Measurements from ENCODE around the gene ENO1. TPM values are rescaled to one million over a fixed set of nuclear protein-coding genes. Genes with fewer than 3 reads are reported as not detected.

The ENO1 gene
- total RNA-seq, 2 donors from 2014 or later = 1,263 to 1,351 TPM

DNA sequence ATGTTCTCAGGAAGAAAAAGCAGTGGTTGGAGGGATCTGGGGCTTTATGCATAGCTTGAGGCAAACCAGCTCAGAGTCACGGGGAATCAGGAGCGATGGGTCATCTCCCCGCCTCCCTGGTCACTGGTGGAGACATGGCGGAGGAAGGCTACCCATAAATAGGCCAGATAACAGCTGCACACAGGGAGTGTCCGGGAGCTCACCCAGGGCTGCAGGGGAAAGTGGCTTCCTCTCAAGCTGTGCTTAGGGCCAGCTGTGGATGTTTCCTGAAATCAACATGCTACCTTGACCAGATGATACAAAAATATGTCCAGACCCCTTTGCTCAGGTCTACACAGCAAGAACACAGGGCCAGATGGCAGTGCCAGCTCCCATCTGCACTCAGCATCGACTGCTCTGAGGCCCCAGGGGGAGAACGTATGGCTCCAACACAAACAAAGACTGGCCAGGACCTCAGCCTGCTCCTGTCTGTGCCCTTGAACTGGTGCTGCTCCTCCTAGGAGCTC, 33.9 kb downstream of the ENO1 start:
- TF ChIP-seq, protein P1, sequence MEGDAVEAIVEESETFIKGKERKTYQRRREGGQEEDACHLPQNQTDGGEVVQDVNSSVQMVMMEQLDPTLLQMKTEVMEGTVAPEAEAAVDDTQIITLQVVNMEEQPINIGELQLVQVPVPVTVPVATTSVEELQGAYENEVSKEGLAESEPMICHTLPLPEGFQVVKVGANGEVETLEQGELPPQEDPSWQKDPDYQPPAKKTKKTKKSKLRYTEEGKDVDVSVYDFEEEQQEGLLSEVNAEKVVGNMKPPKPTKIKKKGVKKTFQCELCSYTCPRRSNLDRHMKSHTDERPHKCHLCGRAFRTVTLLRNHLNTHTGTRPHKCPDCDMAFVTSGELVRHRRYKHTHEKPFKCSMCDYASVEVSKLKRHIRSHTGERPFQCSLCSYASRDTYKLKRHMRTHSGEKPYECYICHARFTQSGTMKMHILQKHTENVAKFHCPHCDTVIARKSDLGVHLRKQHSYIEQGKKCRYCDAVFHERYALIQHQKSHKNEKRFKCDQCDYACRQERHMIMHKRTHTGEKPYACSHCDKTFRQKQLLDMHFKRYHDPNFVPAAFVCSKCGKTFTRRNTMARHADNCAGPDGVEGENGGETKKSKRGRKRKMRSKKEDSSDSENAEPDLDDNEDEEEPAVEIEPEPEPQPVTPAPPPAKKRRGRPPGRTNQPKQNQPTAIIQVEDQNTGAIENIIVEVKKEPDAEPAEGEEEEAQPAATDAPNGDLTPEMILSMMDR (conservative IDR thresholded peaks at IDR 0.05) = no peak
- H3K9me3 Mint-ChIP-seq = peaks cover 18% of the 10 kb centered on the region
- H3K9me3 ChIP-seq (ENCODE audit: control insufficient read depth, low read length) = peaks cover 7% of the 10 kb centered on the region
- no peak overlapping the region for H3K27ac Mint-ChIP-seq
- no peaks in the 10 kb centered on the region for H3K36me3 Mint-ChIP-seq (ENCODE audit: low read depth)
- no peak overlapping the region for H3K4me3 ChIP-seq (ENCODE audit: low read length)
- H3K4me1 ChIP-seq (ENCODE audit: control insufficient read depth, insufficient read depth, low read length) = no peaks in the 10 kb centered on the region
- no peak overlapping the region for H3K9ac ChIP-seq (ENCODE audit: extremely low read depth, low read length, poor library complexity, severe bottlenecking)
- no peaks in the 10 kb centered on the region for H3K27me3 ChIP-seq (ENCODE audit: control insufficient read depth, insufficient read depth, low read length, poor library complexity, severe bottlenecking)
- H3K4me3 Mint-ChIP-seq = no peak overlapping the region
- H3K36me3 ChIP-seq (ENCODE audit: control insufficient read depth, insufficient read depth, low read length) = no peaks in the 10 kb centered on the region
- DNase-seq = no peak
- peak overlapping the region; percentile 17 for H3K27ac ChIP-seq (ENCODE audit: low read depth, low read length)
- 90 to 93% methylated on average over 4 to 7 of the region's 7 CpGs for WGBS, 2 experiments (ENCODE audit: insufficient coverage in 1 of 2, insufficient read length in 1 of 2)
- peaks cover 11% of the 10 kb centered on the region for H3K27me3 Mint-ChIP-seq (ENCODE audit: insufficient read depth)
- no peaks in the 10 kb centered on the region for H3K4me1 Mint-ChIP-seq

DNA sequence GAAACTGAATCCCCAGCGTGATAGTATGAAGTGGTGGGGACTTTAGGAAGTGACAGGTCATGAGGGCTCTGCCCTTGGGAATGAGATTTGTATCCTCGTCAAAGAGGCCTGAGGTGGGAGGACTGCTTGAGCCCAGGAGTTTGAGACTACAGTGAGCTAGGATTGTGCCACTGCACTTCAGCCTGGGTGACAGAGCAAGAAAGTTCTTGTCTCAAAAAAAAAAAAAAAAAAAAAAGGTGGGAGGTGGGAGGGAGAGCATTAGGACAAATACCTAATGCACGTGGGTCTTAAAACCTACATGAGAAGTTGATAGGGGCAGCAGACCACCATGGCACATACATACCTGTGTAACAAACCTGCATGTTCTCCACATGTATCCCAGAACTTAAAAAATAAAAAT, 37.1 kb downstream of the ENO1 start:
- H3K36me3 Mint-ChIP-seq (ENCODE audit: low read depth) = no peaks in the 10 kb centered on the region
- Histone ChIP-seq H3K27ac (ENCODE audit: low read depth, low read length) (no peak overlapping the region), H3K4me1 (ENCODE audit: control insufficient read depth, insufficient read depth, low read length) (no peaks in the 10 kb centered on the region), H3K27me3 (ENCODE audit: control insufficient read depth, insufficient read depth, low read length, poor library complexity, severe bottlenecking) (no peaks in the 10 kb centered on the region), H3K9me3 (ENCODE audit: control insufficient read depth, low read length) (peaks cover 7% of the 10 kb centered on the region), H3K36me3 (ENCODE audit: control insufficient read depth, insufficient read depth, low read length) (no peaks in the 10 kb centered on the region), H3K9ac (ENCODE audit: extremely low read depth, low read length, poor library complexity, severe bottlenecking) (no peak overlapping the region), H3K4me3 (ENCODE audit: low read length) (no peak overlapping the region)
- H3K27me3 Mint-ChIP-seq (ENCODE audit: insufficient read depth) = peaks cover 10% of the 10 kb centered on the region
- TF ChIP-seq, protein P1 (conservative IDR thresholded peaks at IDR 0.05) = no peak
- WGBS, 2 experiments (ENCODE audit: insufficient coverage in 1 of 2, insufficient read length in 1 of 2) = 96 to 100% methylated on average over 1 to 3 of the region's 3 CpGs
- DNase-seq = no peak
- H3K9me3 Mint-ChIP-seq = peaks cover 18% of the 10 kb centered on the region
- H3K27ac Mint-ChIP-seq = no peak overlapping the region
- H3K4me3 Mint-ChIP-seq = no peak overlapping the region
- no peaks in the 10 kb centered on the region for H3K4me1 Mint-ChIP-seq

DNA sequence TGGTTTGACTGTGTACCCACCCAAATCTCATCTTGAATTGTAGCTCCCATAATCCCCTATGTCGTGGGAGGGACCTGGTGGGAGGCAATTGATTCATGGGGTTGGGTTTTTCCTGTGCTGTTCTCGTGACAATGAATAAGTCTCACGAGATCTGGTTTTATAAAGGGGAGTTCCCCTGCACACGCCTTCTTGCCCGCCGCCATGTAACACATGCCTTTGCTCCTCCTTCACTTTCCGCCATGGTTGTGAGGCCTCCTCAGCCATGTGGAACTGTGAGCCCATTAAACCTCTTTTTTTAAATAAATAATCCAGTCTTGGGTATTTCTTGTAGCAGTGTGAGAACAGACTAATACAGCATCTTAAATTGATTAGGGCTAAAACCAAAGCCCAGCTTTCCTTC, 38.5 kb downstream of the ENO1 start:
- no peak overlapping the region for H3K27ac ChIP-seq (ENCODE audit: low read depth, low read length)
- Mint-ChIP-seq H3K4me3 (no peak overlapping the region), H3K27me3 (ENCODE audit: insufficient read depth) (peaks cover 5% of the 10 kb centered on the region), H3K36me3 (ENCODE audit: low read depth) (no peaks in the 10 kb centered on the region), H3K9me3 (peaks cover 18% of the 10 kb centered on the region), H3K27ac (no peak overlapping the region), H3K4me1 (no peaks in the 10 kb centered on the region)
- H3K4me1 ChIP-seq (ENCODE audit: control insufficient read depth, insufficient read depth, low read length) = no peaks in the 10 kb centered on the region
- peaks cover 7% of the 10 kb centered on the region for H3K9me3 ChIP-seq (ENCODE audit: control insufficient read depth, low read length)
- H3K36me3 ChIP-seq (ENCODE audit: control insufficient read depth, insufficient read depth, low read length) = no peaks in the 10 kb centered on the region
- H3K9ac ChIP-seq (ENCODE audit: extremely low read depth, low read length, poor library complexity, severe bottlenecking) = no peak overlapping the region
- no peaks in the 10 kb centered on the region for H3K27me3 ChIP-seq (ENCODE audit: control insufficient read depth, insufficient read depth, low read length, poor library complexity, severe bottlenecking)
- no peak overlapping the region for H3K4me3 ChIP-seq (ENCODE audit: low read length)
- no peak for DNase-seq
- TF ChIP-seq, protein P1 (conservative IDR thresholded peaks at IDR 0.05) = no peak
- 92 to 98% methylated on average over 5 to 7 of the region's 7 CpGs for WGBS, 2 experiments (ENCODE audit: insufficient coverage in 1 of 2, insufficient read length in 1 of 2)
